SK-N-SH (cell line): ENCODE measurements around the gene WDR64. TPM values are rescaled to one million over a fixed set of nuclear protein-coding genes. Genes with fewer than 3 reads are reported as not detected.

Source experiments
- CTCF ChIA-PET: fragments of 300-600, 350-600 bp; formaldehyde crosslinking; extraction: SDS; loops from one replicate; lab custom pipeline; 2021; lab: Yijun Ruan, JAX
- POLR2A ChIA-PET: fragments of 350-600 bp; sonication (Branson Sonifier 250); formaldehyde crosslinking; extraction: SDS; loops from one replicate; lab custom pipeline; 2020; ENCODE audit warnings: antibody characterized with exemption, inconsistent platforms; lab: Yijun Ruan, JAX
- DNase-seq: peaks from one replicate; pipeline ENCODE4 v3.0.0; 2012
- H2AFZ ChIP-seq: fragments of 200-600 bp; sonication (generic); 2 replicates; pipeline ENCODE4 v1.8.1; 2016; ENCODE audit warnings: antibody characterized with exemption, mild to moderate bottlenecking, low read depth
- H3F3A ChIP-seq: fragments of 200-600 bp; sonication (generic); replicated peaks from 2 replicates; pipeline ENCODE3; 2016; ENCODE audit warnings: antibody characterized with exemption, mild to moderate bottlenecking; ENCODE audit not compliant: insufficient read depth
- H3K27ac ChIP-seq, 2 experiments: fragments of 200-500 bp in 1 of 2; fragments of 200-600 bp in 1 of 2; sonication (Bioruptor generic) in 1 of 2; sonication (generic), shearing (Covaris generic) in 1 of 2; 2 replicates each; pipeline versions ENCODE4 v1.5.1 to v1.6.1; 2014 to 2016; ENCODE audit warnings: low read depth in 2 of 2, inconsistent platforms in 1 of 2, low read length in 1 of 2, mild to moderate bottlenecking in 1 of 2, mixed read lengths in 1 of 2
- H3K27me3 ChIP-seq: fragments of 200-600 bp; sonication (generic), shearing (Covaris generic); 2 replicates; pipeline ENCODE4 v1.6.1; 2016; ENCODE audit warnings: mixed run types; ENCODE audit not compliant: insufficient read depth
- H3K36me3 ChIP-seq, 2 experiments: fragments of 200-500 bp in 1 of 2; fragments of 200-600 bp in 1 of 2; sonication (Bioruptor generic) in 1 of 2; sonication (generic) in 1 of 2; replicated peaks in 1 of 2; 2 replicates each; pipeline versions ENCODE3 to v1.5.1; 2014 to 2016; ENCODE audit warnings: low read length in 1 of 2, mild to moderate bottlenecking in 1 of 2; ENCODE audit not compliant: insufficient read depth in 2 of 2, control insufficient read depth in 1 of 2
- H3K4me1 ChIP-seq, 2 experiments: fragments of 200-500 bp in 1 of 2; fragments of 200-600 bp in 1 of 2; sonication (Bioruptor generic) in 1 of 2; sonication (generic), shearing (Covaris generic) in 1 of 2; 2 replicates each; pipeline versions ENCODE4 v1.5.1 to v1.6.1; 2014 to 2016; ENCODE audit warnings: low read depth in 1 of 2, low read length in 1 of 2, mixed run types in 1 of 2; ENCODE audit not compliant: insufficient read depth in 2 of 2, control insufficient read depth in 1 of 2
- H3K4me2 ChIP-seq: fragments of 200-600 bp; sonication (generic), shearing (Covaris generic); 2 replicates; pipeline ENCODE4 v1.6.1; 2017; ENCODE audit warnings: mixed run types
- H3K4me3 ChIP-seq, 2 experiments: fragments of 200-500 bp in 1 of 2; fragments of 200-600 bp in 1 of 2; sonication (Bioruptor generic) in 1 of 2; sonication (generic), shearing (Covaris generic) in 1 of 2; 2 replicates each; pipeline versions ENCODE4 v1.5.1 to v1.8.1; 2014 to 2016; ENCODE audit warnings: low read depth in 2 of 2, inconsistent platforms in 1 of 2, low read length in 1 of 2, mild to moderate bottlenecking in 1 of 2, mixed read lengths in 1 of 2, moderate library complexity in 1 of 2
- H3K79me2 ChIP-seq: fragments of 200-600 bp; sonication (generic); 2 replicates; pipeline ENCODE4 v1.8.1; 2017; ENCODE audit warnings: mild to moderate bottlenecking; ENCODE audit not compliant: insufficient read depth
- H3K9ac ChIP-seq: fragments of 200-600 bp; sonication (generic); 2 replicates; pipeline ENCODE4 v1.6.1; 2017; ENCODE audit warnings: mixed run types
- H3K9me2 ChIP-seq: fragments of 200-600 bp; sonication (generic); 2 replicates; pipeline ENCODE4 v1.6.1; 2017; ENCODE audit warnings: mixed run types
- H3K9me3 ChIP-seq: fragments of 200-600 bp; sonication (generic); 2 replicates; pipeline ENCODE4 v1.6.1; 2017; ENCODE audit warnings: mixed run types, mild to moderate bottlenecking, moderate library complexity
- H4K20me1 ChIP-seq: fragments of 200-600 bp; sonication (generic); 2 replicates; pipeline ENCODE4 v1.6.1; 2017; ENCODE audit warnings: mild to moderate bottlenecking, mixed run types; ENCODE audit not compliant: insufficient read depth
- CTCF ChIP-seq: fragments of 200-600 bp; sonication (generic); IDR thresholded peaks from 2 replicates; pipeline ENCODE4 v1.6.1; 2017; ENCODE audit warnings: antibody characterized with exemption, mild to moderate bottlenecking, moderate library complexity
- MEF2A ChIP-seq: IDR thresholded peaks from 2 replicates; pipeline ENCODE4 v1.4.0; 2012; ENCODE audit warnings: low read depth, borderline replicate concordance
- PBX3 ChIP-seq: IDR thresholded peaks from 2 replicates; pipeline ENCODE4; 2012
- POLR2AphosphoS5 ChIP-seq: IDR thresholded peaks from 2 replicates; pipeline ENCODE4 v1.6.1; 2012; ENCODE audit warnings: low read depth, low read length
- RAD21 ChIP-seq: IDR thresholded peaks from 2 replicates; pipeline ENCODE4 v1.6.1; 2012; ENCODE audit warnings: mild to moderate bottlenecking, low read length
- REST ChIP-seq: IDR thresholded peaks from 2 replicates; pipeline ENCODE4 v1.6.1; 2012; ENCODE audit warnings: mild to moderate bottlenecking, low read depth, low read length, moderate library complexity
- RXRA ChIP-seq: IDR thresholded peaks from 2 replicates; pipeline ENCODE4 v1.4.0; 2012; ENCODE audit warnings: low read depth, mild to moderate bottlenecking, borderline replicate concordance
- SIN3A ChIP-seq: IDR thresholded peaks from 2 replicates; pipeline ENCODE4 v1.6.1; 2012; ENCODE audit warnings: low read depth, mild to moderate bottlenecking, low read length, moderate library complexity, borderline replicate concordance
- TAF1 ChIP-seq: IDR thresholded peaks from 2 replicates; pipeline ENCODE4 v1.6.1; 2012; ENCODE audit warnings: low read depth, mild to moderate bottlenecking, low read length, moderate library complexity, borderline replicate concordance
- TCF12 ChIP-seq: IDR thresholded peaks from 2 replicates; pipeline ENCODE4 v1.4.0; 2012
- USF2 ChIP-seq: fragments of 150-350 bp; IDR thresholded peaks from 2 replicates; pipeline ENCODE4 v1.6.1; 2017; ENCODE audit warnings: antibody characterized with exemption, low read length, low read depth, borderline replicate concordance
- YY1 ChIP-seq: IDR thresholded peaks from 2 replicates; pipeline ENCODE4 v1.4.0; 2012; ENCODE audit warnings: low read depth, mild to moderate bottlenecking
- WGBS: methylation state at CpG from one replicate; pipeline ENCODE4 v1.1.6; 2017; ENCODE audit warnings: low lambda C conversion rate; 5-methylcytosine and 5-hydroxymethylcytosine counted together
- polyA plus RNA-seq, 3 experiments: library from polyadenylated mRNA; depleted of rRNA; stranded (reverse); fragments of >200 nt; gene quantifications; 2 replicates each; pipeline ENCODE4 v1.2.3, GENCODE V29; 2012

The WDR64 gene
- polyA plus RNA-seq, 1 of the 3 experiments (the other 2 are of a cell fraction): not detected

GRCh38 chr1:241675983-241676382, 23.9 kb downstream of the WDR64 start:
- ChIA-PET CTCF (no interaction called here), POLR2A (no interaction called here)
- H3K79me2 ChIP-seq: no peaks in the 10 kb centered on the region
- H3K27ac ChIP-seq: no peak overlapping the region
- no peaks in the 10 kb centered on the region for H3K36me3 ChIP-seq
- TF ChIP-seq USF2 (no peak), TCF12 (no peak), RAD21 (no peak), SIN3A (no peak), TAF1 (no peak), CTCF (no peak), MEF2A (no peak), YY1 (no peak), PBX3 (no peak), RXRA (no peak), REST (no peak), POLR2AphosphoS5 (no peak)
- WGBS: 26% methylated on average over 4 of the region's 4 CpGs
- peaks cover 0 to 2% of the 10 kb centered on the region in 2 experiments; a peak in 1 of 4 replicates for H3K4me1 ChIP-seq
- no peaks in the 10 kb centered on the region for H4K20me1 ChIP-seq
- no peak overlapping the region for H2AFZ ChIP-seq
- H3K27me3 ChIP-seq: no peaks in the 10 kb centered on the region
- no peaks in the 10 kb centered on the region for H3K9me3 ChIP-seq
- H3K4me2 ChIP-seq: no peak overlapping the region
- no peak overlapping the region for H3K4me3 ChIP-seq
- H3F3A ChIP-seq: no peaks in the 10 kb centered on the region
- no peak overlapping the region for H3K9ac ChIP-seq
- peak; percentile 16 for DNase-seq
- no peaks in the 10 kb centered on the region for H3K9me2 ChIP-seq
